Activated CD8-positive, alpha-beta memory T cell treated with anti-CD3 and anti-CD28 coated beads for 48 hours (primary cell): ENCODE results near the gene HIC1.

Source experiments
- DNase-seq, 3 experiments: peaks; one replicate each; pipeline ENCODE4 v3.0.0-alpha.2; 2020; ENCODE audit warnings: low read depth in 2 of 3, low spot score in 2 of 3

Gene HIC1

DNA sequence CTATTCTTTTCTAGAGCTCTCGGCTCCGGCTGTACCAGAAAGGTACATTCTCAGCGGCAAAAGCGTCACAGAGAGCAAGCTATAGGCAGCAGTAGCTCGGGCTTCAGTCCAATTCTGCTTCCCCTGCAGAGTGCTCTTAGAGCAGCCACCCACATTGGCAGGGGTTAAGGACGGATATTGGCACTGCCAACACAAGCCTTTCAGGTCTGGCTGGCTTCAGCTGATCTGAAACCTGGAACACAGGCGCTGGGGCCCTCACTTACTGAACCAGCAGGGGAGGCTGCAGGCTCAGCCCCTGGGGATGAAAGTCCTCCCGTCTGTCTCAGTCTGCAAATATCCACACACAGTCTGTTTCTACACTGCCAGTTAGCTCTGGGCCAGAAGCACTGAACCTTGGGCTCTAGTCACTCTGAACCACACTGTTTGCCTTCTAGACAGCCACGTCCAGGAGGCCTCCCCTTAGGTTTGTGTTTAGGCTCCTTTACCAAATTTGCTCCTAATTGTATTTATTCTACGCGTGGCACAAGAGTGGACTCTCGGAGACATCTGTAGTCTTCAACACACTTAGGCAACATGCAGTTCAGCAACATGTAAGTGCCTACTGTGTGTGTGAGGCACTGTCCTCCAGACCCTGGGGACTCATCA, 40.1 kb downstream of the HIC1 start:
- DNase-seq = no peak

DNA sequence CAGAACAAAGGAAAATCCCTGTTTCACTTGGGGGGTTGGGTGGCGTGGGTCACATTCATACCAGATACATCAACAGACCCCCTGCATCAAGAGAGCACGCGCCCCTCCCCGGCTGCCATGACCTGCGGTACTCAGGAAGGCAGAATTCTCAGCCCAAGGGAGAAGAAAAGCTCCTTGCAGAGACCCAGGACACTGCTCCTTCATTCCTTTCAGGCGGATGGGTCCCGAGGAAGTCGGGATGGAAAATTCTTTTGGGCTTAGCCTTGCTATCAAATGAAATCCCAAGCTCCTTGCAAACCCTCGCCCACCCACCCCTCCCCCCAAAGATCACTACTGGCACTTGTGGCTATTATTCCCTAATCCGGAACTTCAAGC, 40.6 kb downstream of the HIC1 start:
- no peak for DNase-seq

DNA sequence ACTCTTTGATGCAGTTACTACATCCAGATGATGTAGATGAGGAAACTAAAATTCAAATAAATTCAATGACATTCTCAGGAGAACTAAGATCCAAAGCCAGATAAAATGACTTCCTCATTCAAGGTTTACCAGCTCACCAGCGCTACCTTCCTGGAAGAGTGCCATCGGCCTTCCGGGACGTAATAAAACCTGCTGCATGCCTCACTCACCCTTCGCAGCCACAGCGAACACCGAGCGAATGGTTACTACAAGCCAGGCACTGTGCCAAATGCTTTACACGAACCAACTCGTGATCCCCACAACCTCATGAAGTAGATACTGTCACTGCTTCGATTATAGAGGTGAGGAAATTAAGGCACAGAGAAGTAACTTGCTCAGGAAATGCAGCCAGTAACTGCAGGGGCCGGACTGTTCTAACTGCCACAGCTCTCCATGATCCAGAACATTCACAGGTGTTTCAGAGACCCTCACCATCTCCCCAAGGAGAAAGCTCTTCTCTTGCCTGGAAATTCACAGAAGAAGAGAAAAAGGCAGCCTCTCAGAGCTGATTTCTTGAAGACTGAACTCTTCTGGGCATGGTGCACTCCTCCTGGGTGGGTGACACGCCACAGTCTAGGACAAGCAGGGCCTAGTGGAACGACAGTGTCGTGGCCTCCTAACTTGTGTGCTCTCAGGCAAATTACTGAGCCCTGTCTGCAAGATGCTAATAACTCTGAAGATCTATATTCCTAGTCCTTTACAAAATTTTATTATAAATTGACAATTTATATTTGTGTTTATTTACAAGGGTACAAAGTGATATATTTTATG, 46.8 kb downstream of the HIC1 start:
- peak in 1 of 3 experiments; percentile 25 for DNase-seq

DNA sequence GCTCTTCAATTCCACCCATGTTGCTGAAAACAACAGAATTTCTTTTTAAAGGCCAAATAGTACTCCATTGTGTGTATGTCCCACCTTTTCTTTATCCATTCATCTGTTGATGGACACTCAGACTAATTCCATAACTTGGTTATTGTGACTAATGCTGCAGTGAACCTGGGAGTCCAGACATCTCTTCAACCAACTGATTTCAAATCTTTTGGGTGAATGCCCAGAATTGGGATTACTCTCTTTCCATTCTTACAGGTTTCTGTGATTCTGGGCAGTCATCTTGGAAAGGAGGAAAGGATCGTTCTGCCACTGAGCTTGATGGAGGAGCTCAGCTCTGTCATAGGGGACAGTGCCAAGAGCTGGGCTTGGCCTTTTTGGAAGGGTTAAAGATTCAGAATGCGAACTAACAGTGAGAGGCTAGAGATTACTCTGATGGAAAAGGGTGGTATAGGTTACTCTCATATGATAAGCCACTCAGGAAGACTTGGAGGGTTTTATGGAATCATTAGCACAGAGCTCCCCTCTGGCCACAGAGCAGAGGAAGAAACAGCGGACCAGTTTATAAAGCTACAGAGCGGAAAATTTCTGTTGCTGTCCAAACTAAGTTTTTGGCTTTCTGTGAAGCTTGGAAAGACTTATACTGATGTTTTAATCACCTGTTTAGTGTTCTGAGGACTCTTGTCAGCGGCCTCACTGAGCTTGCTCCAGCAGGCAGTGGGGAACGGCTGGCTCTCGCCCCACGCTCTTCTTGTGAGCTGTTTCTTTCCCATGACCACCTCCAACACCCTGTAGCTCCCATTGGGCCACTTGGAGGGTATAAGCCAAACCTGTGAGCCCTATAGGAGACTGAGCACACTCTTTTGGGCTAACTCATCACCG, 48.3 kb downstream of the HIC1 start:
- no peak for DNase-seq

DNA sequence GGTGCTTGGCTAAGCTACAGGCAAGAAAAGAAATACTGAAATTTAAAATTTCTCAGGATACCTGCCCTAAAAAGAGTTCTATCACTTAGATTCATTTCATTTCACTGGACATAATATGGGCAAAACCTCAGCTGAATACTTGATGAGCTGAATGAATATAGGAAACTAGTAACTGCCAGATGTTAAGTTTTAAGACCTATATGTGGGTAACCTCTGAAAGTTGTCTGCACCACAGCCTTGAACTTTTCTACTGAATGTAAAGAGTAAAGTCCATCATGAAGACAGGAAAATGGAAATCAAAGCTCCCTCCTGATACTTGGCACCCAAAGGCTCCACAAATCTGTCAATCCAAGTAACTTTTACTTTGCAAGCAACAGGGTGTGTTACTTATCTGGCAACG, 50.8 kb downstream of the HIC1 start:
- no peak for DNase-seq

DNA sequence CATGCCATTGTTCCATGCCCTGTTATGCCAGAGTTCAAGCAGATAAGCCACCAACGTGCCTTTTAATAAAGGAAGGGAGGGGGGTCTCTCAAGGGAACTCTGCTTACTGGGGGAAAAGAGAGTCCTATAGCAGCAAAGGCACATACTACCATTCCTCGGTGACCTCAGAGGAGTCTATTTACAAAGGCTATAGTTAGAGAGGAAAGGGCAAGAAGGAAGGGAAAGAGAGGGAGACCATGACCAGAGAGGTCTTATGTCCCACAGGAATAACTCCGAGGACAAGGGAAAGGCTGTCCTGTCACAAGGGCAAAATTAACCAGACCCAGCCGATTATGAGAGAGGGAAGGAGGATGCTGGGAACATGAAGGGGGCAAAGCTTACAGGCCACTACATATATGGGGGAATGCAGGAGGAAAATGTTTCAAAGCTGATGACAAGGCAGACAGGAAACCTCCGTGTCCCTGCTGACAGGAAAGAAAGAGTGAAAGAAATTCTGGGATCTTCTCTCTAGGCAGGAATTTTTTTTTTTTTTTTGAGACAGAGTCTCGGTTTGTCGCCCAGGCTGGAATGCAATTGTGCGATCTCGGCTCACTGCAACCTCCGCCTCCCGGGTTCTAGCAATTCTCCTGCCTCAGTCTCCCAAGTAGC, 51.5 kb downstream of the HIC1 start:
- no peak for DNase-seq

DNA sequence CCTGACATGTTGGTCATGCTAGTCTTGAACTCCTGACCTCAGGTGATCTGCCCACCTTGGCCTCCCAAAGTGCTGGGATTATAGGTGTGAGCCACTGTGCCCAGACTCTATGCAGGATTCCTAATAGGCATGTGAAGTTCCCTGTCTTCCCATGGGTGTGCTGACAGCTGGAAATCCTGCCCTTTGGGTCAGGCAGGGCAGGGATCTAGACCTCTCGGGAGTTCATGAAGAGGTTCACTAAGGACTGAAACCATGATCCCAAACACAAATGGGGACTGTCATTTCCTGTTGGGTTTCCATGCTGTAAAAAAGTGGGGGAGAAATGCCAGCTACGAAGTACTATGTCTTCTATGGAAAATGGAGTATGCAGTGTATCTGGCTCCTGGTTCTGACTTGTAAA, 52.1 kb downstream of the HIC1 start:
- DNase-seq = no peak

DNA sequence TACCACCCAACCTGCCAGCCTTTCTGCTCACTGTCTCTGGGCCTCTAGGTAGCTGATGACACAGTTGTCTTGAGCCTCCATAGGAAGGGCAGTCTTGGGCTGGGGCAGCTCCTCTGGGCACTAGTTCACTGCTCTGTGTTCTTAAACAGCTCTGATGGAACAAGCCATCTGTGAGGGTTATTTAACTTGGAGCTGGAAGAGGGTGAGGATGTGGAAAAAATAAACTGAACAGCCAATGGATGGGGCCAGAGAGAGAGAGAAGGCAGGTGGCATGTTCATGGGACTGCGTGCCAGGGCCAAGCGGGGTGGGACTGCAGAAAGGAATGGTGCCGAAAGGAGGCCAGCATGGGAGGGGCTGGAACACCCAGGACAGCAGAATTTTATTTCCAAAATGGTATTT, 52.6 kb downstream of the HIC1 start:
- DNase-seq = no peak

DNA sequence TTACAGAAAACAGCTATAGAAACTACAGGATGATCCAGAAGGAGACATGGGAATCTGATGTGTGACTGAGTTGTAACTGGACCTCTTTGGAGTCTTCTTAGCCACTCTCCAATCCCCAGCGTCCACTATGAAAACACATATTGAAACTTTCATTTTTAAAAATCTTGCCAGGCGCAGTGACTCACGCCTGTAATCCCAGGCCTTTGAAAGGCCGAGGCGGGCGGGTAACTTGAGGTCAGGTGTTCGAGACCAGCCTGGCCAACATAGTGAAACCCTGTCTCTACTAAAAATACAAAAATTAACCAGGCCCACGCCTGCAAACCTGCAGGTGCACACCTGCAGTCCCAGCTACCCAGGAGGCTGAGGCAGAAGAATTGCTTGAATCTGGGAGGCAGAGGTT, 53.3 kb downstream of the HIC1 start:
- no peak for DNase-seq

DNA sequence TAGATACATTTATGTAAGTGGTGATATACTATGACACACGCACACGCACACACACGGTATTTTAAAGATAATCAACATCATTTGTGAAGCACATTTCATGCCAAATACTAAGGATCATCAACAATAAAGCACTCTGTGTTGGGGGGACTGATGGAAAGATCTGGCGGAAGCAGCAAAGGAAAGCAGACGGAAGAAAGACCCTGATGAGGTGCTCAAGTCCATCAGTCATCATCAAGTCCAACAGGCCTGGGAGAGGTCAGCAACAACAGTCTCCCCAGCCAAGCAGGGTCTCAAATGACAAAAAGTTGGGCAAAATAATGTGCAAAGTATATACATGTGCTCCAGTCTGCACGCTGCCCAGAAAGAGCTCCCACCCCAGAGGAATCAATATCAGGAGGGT, 55.5 kb downstream of the HIC1 start:
- DNase-seq = no peak

DNA sequence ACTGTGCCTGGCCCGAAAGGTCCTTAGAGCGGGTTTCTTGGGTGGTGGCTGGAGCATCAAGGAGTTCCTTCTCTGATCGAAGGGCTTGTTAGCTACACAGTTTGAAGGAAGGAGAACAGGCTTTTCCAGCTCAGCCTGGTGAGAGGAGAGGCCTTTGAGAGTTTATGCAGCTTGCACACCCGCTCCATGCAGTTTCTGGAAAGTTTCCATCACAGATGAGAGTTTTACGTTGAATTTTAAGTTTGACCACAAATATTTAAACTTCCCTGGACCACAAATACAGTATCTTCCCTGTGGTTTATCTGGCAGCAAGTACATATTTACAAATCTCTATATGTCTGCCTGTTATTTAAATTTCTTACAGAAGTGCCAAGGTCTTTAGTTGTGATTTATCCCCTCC, 56.8 kb downstream of the HIC1 start:
- no peak for DNase-seq
